HG03280 (cell line): ENCODE results near the gene TRIM36.
A peak's percentile ranks its signal among the peaks of the same experiment; 100 is the strongest.

Source experiments
- ATAC-seq: cut with Tn5 transposase; IDR thresholded peaks from one replicate; pipeline ENCODE4 v1.9.1; 2021; ENCODE audit warnings: mild to moderate bottlenecking, moderate library complexity; ENCODE audit not compliant: unreplicated experiment

Gene TRIM36

GRCh38 chr5:115168829-115169486 lies 750 bp downstream of the TRIM36 start:
- ATAC-seq: no peak

- no peak for ATAC-seq
These were observed 2.8 kb downstream of the TRIM36 start for GRCh38 chr5:115166744-115167393.

DNA sequence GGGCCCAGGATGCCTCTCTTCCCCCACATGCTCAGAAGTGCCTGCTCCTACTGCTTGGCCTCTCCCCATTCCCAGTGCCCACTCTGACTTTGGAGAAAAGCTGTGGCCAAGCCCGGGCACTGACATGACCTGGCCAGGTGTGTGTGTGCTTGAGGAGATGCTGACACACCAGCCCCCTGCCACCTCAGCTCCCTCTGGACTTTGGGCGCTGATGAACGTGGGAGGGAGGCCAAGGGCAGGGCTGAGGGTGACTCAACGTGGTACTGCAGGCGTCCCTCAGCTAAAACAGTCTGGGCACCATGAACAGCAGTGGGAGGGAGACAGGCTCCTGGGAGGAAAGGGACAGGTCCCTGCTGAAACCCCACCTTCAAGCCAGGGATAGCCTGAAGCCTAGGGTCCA lies 3.9 kb downstream of the TRIM36 start:
- no peak for ATAC-seq

GRCh38 chr5:115160975-115161475 lies 8.7 kb downstream of the TRIM36 start:
- no peak for ATAC-seq

- ATAC-seq: no peak
These were observed 18.4 kb downstream of the TRIM36 start for GRCh38 chr5:115151208-115151805.

DNA sequence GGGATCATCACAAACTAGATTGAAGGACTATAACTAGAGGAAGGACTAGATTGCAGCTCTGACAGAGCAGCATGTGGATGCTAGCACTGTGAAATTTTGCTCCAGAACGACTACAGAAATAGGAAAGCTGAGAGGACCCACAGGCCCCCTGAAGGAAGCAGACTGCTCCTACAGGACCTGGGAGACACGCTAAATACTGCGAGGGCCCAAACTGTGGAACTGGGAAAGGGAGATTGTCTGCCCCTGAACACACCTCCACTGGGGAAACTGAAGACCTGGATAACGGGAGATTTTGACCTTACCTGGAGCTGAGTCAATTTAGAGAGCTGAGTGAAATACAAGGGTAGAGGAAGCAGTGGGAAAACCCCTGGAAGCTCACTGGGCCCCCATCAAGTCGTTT lies 19.2 kb downstream of the TRIM36 start:
- ATAC-seq: no peak

- no peak for ATAC-seq
These were observed 22.7 kb downstream of the TRIM36 start for GRCh38 chr5:115147052-115147451.

DNA sequence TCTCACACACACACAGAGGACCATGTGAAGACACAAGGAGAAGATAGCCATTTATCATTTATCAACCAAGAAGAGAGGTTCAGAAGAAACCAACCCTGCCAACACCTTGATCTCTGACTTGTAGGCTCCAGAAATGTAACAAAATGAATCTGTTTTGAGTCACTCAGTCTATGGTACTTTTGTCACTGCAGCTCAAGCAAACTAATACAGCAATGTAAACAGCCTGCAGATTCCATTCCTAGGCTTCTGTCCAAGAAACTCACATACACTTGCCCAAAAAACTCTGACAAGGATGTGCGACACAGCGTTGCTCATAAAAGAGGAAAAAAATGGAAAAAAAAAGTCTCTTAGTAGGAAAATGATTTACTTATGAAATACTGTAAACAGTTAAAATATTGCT lies 33.4 kb downstream of the TRIM36 start:
- ATAC-seq: no peak

- ATAC-seq: no peak
These were observed 37.2 kb downstream of the TRIM36 start for GRCh38 chr5:115132465-115132864.

GRCh38 chr5:115126303-115126702 lies 43.4 kb downstream of the TRIM36 start:
- ATAC-seq: no peak

GRCh38 chr5:115124741-115125140 lies 45.0 kb downstream of the TRIM36 start:
- ATAC-seq: no peak

GRCh38 chr5:115116001-115116400 lies 53.7 kb downstream of the TRIM36 start:
- ATAC-seq: no peak

GRCh38 chr5:115109840-115110239 lies 59.9 kb downstream of the TRIM36 start:
- no peak for ATAC-seq

DNA sequence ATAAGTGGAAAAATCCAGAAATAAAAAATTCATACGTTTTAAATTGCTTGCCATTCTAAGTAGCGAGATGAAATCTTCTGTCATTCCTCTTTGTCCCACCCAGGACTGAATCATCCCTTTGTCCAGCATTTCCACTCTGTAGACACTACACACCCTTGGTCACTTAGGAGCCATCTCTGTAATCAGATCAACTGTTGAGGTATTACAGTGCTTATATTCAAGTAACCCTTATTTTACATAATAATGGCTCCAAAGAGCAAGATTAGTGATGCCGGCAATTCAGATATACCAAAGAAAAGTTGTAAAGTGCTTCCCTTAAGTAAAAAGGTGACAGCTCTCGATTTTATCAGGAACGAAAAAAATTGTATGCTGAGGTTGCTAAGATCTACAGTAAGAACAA lies 60.4 kb downstream of the TRIM36 start:
- no peak for ATAC-seq

DNA sequence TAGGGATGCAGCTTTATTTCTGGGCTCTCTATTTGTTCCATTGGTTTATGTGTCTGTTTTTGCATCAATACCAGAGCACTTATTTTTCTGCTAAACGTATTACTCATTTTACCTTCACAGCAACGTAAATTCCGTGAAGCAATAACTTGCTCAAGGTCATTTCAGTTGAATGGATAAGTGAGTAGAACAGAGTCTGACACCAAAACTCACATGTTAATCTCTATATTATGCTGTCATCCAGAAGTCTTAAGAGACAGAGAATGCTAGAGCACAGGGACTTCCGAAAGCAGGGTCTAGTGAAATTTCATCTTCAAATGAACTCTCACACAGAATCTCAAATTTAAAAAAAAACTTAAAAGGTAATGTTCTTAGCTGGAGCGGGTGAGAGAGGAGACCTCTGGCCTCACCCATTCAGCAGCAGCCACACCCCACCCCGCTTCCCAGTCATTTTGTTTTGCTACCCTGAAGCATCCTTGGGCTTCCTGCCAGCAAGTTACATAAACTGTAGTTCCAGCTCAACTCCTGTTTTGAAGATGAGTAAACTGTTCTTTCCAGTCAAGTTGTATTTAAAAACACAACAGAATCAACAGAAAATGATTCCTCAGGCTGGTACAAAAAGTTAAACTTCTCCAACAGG lies 69.3 kb downstream of the TRIM36 start:
- ATAC-seq: no peak

DNA sequence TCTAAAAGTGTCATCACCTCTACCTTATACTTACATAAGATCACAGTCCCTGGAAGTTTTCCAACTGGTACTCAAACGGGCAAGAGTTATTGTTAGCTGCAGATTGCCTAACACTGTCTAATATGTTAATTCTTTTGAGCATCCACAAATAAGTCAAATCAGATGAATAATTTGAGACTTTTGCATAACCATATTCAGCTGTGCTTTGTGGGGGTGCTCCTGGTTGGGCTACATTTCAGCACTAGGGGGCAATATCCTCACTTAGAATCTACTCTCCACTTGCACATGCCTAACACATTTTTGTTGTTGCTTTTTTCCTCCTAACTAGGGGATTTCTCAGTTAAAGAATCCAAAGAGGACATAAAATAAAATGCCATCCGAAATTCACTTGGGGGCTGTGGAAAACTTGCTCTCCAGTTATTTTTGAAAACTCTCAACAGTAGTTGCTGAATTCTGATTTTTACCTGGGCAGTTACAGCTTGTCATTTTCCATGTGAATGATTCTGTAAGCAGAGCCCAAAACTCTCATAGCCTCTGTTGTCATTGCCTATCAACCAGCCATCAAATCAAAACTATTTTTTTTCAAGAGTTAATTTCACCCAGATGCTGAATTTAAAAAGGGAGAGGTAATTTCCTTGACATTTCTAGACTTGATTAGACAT lies 71.5 kb downstream of the TRIM36 start:
- peak; percentile 87 for ATAC-seq

GRCh38 chr5:115097236-115097635 lies 72.5 kb downstream of the TRIM36 start:
- ATAC-seq: no peak

- ATAC-seq: no peak
These were observed 73.5 kb downstream of the TRIM36 start for GRCh38 chr5:115096034-115096769.

- no peak for ATAC-seq
These were observed 81.8 kb downstream of the TRIM36 start for GRCh38 chr5:115087951-115088350.

DNA sequence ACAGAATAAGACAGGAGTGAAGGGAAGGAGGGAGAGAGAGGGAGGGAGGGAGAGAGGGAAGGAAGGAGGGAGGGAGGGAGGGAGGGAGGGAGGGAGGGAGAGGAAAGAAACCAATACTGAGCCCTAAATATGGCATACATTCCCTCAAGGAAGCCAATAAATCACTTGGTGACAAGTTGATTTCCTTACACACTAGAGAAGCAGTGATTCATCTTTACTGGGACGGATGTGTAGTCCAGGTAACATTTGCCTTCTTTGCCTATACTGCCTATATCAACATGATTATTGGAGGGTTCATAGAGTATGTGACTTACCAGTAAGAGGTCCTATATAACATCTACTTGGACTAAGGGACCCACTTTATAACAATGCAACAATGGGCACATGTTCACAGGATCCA lies 83.2 kb downstream of the TRIM36 start:
- no peak for ATAC-seq
